DND-41 (cell line): ENCODE results near the gene TPX2.

Experiments used
- EZH2 ChIP-seq: IDR thresholded peaks from 3 replicates; pipeline ENCODE4 v1.6.1; 2012; ENCODE audit warnings: borderline replicate concordance, low read depth, mild to moderate bottlenecking, moderate library complexity, low read length, inconsistent platforms; ENCODE audit not compliant: severe bottlenecking
- TF ChIP-seq, protein P1 (sequence below): IDR thresholded peaks from 2 replicates; pipeline ENCODE4 v1.5.1; 2012; ENCODE audit warnings: borderline replicate concordance, low read length, moderate library complexity, mild to moderate bottlenecking; ENCODE audit not compliant: poor library complexity, severe bottlenecking; ENCODE audit errors: extremely low read depth

DNA sequence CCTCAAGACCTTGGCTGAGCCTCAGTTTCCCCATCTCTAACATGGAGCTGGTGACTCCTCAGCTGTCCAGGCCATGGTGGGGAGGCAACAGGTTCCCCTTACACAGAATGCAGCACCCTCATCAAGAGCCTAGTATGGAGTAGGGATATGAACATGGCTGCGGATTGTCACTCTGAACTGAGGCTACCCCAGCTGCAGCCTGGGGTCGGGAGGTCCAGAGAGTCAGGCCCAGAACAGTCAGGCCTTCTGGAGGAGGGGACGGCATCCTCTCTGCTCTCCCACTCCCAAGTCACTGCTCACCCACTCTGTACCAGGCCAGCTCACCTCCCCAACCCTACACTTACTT lies 107.7 kb downstream of the TPX2 start:
- TF ChIP-seq, protein P1, sequence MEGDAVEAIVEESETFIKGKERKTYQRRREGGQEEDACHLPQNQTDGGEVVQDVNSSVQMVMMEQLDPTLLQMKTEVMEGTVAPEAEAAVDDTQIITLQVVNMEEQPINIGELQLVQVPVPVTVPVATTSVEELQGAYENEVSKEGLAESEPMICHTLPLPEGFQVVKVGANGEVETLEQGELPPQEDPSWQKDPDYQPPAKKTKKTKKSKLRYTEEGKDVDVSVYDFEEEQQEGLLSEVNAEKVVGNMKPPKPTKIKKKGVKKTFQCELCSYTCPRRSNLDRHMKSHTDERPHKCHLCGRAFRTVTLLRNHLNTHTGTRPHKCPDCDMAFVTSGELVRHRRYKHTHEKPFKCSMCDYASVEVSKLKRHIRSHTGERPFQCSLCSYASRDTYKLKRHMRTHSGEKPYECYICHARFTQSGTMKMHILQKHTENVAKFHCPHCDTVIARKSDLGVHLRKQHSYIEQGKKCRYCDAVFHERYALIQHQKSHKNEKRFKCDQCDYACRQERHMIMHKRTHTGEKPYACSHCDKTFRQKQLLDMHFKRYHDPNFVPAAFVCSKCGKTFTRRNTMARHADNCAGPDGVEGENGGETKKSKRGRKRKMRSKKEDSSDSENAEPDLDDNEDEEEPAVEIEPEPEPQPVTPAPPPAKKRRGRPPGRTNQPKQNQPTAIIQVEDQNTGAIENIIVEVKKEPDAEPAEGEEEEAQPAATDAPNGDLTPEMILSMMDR, result no peak
- no peak for TF ChIP-seq EZH2
